Endothelial cell (in vitro differentiated cells): ENCODE measurements around the gene STX11. TPM values are rescaled to one million over a fixed set of nuclear protein-coding genes. Genes with fewer than 3 reads are reported as not detected.
"Not testable (repeated sequence)": the region's sequence is repeated elsewhere in the genome, so short reads cannot be mapped to it uniquely, and the experiment has no call there.

Experiments
- DNase-seq: peaks from one replicate; pipeline ENCODE4 v3.0.0; 2021; ENCODE audit warnings: low spot score
- H3K27ac Mint-ChIP-seq: one replicate; pipeline ENCODE4 v1.8.0; 2021; ENCODE audit warnings: mixed read lengths, inconsistent platforms; ENCODE audit not compliant: unreplicated experiment
- H3K27me3 Mint-ChIP-seq: one replicate; pipeline ENCODE4 v1.8.0; 2021; ENCODE audit warnings: mild to moderate bottlenecking, moderate library complexity, mixed read lengths, inconsistent platforms; ENCODE audit not compliant: unreplicated experiment
- H3K36me3 Mint-ChIP-seq: one replicate; pipeline ENCODE4 v1.8.0; 2021; ENCODE audit warnings: mild to moderate bottlenecking, low read depth, mixed read lengths, inconsistent platforms; ENCODE audit not compliant: unreplicated experiment
- H3K4me1 Mint-ChIP-seq: one replicate; pipeline ENCODE4 v1.8.0; 2021; ENCODE audit warnings: mild to moderate bottlenecking, mixed read lengths, inconsistent platforms; ENCODE audit not compliant: unreplicated experiment
- H3K4me3 Mint-ChIP-seq: one replicate; pipeline ENCODE4 v1.8.0; 2021; ENCODE audit warnings: mild to moderate bottlenecking, mixed read lengths, inconsistent platforms; ENCODE audit not compliant: unreplicated experiment
- H3K9me3 Mint-ChIP-seq: one replicate; pipeline ENCODE4 v1.8.0; 2021; ENCODE audit warnings: mixed read lengths, inconsistent platforms; ENCODE audit not compliant: unreplicated experiment
- total RNA-seq: library from RNA; stranded (reverse); fragmentation: NEBNext Ultra II Directional; extraction: Animal tissue kit (Norgen Biotek cat#: 25700); gene quantifications from one replicate; pipeline ENCODE4 v1.2.1, GENCODE V29; 2021; ENCODE audit not compliant: unreplicated experiment
- TF ChIP-seq, protein P1 (sequence below): fragments of 200-600 bp; sonication (generic); IDR thresholded peaks from one replicate; pipeline ENCODE4 v1.5.0; 2021; ENCODE audit warnings: antibody characterized with exemption; ENCODE audit not compliant: unreplicated experiment

The STX11 gene
- total RNA-seq, 1 donor from 2014 or later: not detected

DNA sequence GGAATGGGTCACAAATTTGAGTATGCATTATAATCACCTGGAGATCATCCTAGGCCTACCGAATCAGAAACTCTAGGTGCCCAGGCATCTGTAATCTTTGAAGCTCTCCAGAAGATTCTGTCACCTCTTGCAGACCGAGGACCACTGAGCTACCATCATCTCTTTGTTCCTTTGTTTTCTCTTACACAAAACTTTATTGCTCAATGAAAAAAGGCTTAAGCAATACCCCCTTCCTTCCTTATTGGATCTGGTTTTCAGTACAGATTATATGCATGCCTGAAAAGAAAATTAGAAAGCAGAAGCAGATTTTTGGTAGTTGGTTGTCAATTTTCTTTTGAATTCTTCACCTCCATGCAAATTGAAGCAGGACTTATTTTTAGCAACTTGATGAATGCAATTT lies 31.3 kb downstream of the STX11 start:
- Mint-ChIP-seq H3K36me3 (no peaks in the 10 kb centered on the region), H3K4me1 (no peaks in the 10 kb centered on the region), H3K27me3 (peaks cover 2% of the 10 kb centered on the region), H3K27ac (no peak overlapping the region), H3K9me3 (no peaks in the 10 kb centered on the region), H3K4me3 (no peak overlapping the region)
- TF ChIP-seq, protein P1, sequence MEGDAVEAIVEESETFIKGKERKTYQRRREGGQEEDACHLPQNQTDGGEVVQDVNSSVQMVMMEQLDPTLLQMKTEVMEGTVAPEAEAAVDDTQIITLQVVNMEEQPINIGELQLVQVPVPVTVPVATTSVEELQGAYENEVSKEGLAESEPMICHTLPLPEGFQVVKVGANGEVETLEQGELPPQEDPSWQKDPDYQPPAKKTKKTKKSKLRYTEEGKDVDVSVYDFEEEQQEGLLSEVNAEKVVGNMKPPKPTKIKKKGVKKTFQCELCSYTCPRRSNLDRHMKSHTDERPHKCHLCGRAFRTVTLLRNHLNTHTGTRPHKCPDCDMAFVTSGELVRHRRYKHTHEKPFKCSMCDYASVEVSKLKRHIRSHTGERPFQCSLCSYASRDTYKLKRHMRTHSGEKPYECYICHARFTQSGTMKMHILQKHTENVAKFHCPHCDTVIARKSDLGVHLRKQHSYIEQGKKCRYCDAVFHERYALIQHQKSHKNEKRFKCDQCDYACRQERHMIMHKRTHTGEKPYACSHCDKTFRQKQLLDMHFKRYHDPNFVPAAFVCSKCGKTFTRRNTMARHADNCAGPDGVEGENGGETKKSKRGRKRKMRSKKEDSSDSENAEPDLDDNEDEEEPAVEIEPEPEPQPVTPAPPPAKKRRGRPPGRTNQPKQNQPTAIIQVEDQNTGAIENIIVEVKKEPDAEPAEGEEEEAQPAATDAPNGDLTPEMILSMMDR: no peak
- DNase-seq: no peak

DNA sequence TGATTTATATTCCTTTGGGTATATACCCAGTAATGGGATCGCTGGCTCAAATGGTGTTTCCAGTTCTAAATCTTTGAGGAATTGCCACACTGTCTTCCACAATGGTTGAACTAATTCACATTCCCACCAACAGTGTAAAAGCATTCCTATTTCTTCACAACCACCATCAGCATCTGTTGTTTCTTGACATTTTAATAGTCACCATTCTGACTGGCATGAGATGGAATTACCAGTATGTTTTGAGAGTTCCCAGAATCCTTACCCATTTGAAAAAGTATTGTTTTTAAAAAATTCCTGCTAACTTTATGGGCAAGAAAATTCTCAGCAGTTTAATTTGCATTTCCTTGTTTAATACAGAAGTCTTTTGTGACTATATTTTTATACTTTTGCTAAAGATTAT lies 33.9 kb downstream of the STX11 start:
- not testable (repeated sequence) for H3K4me3 Mint-ChIP-seq, H3K27ac Mint-ChIP-seq, H3K27me3 Mint-ChIP-seq, H3K9me3 Mint-ChIP-seq, DNase-seq, H3K36me3 Mint-ChIP-seq, H3K4me1 Mint-ChIP-seq

DNA sequence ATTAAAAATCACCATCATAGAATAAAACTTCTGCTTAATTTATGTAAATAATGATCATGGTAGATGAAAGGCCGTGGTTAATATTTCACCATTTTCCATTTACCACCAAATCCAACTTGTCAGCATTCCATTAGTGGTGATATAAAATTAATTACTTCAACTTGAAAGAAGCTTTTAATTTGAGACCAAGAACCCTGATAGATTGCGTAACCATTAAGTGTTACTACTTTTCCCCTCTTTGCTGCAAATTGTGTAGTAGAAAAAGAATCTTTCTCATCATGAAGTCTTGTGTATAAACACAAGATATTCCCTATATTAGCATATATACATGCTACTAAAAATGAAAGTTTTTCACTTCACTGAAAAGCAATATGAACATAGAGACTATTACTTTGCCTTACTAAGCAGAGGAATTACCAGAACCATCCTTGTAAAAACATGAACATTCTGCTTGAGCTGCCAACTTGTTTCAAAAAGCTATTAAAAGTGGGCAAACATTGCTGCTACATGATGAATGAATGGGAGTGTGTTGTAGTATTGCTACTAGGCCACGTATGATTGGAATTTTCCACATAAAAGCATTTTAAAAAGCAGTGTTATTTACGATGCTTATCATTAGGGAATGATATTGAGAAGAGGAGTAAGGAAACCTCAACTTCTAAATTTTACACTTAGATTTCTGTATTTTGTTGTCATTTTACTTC lies 35.0 kb downstream of the STX11 start:
- no peak for DNase-seq

DNA sequence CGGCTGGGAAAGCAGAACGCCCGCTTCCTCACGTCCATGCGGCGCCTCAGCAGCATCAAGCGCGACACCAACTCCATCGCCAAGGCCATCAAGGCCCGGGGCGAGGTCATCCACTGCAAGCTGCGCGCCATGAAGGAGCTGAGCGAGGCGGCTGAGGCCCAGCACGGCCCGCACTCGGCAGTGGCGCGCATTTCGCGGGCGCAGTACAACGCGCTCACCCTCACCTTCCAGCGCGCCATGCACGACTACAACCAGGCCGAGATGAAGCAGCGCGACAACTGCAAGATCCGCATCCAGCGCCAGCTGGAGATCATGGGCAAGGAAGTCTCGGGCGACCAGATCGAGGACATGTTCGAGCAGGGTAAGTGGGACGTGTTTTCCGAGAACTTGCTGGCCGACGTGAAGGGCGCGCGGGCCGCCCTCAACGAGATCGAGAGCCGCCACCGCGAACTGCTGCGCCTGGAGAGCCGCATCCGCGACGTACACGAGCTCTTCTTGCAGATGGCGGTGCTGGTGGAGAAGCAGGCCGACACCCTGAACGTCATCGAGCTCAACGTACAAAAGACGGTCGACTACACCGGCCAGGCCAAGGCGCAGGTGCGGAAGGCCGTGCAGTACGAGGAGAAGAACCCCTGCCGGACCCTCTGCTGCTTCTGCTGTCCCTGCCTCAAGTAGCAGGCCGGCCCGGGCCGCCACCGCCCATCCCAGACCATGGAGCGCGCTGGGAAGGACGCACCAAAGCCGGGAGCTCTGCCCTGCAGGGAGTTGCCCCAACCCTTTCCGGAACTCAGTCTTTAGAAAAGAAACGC lies 36.7 kb downstream of the STX11 start:
- Mint-ChIP-seq H3K4me1 (no peaks in the 10 kb centered on the region), H3K36me3 (no peaks in the 10 kb centered on the region), H3K9me3 (no peaks in the 10 kb centered on the region), H3K27me3 (peaks cover 2% of the 10 kb centered on the region), H3K27ac (no peak overlapping the region), H3K4me3 (no peak overlapping the region)
- no peak for DNase-seq
- TF ChIP-seq, protein P1: no peak

More for the DNA sequence above, 35.0 kb downstream of the STX11 start:
- H3K36me3 Mint-ChIP-seq: no peaks in the 10 kb centered on the region
- H3K4me1 Mint-ChIP-seq: no peaks in the 10 kb centered on the region
- no peak overlapping the region for H3K4me3 Mint-ChIP-seq
- no peak overlapping the region for H3K27ac Mint-ChIP-seq
- TF ChIP-seq, protein P1: no peak
- H3K27me3 Mint-ChIP-seq: peaks cover 4% of the 10 kb centered on the region
- H3K9me3 Mint-ChIP-seq: no peaks in the 10 kb centered on the region

DNA sequence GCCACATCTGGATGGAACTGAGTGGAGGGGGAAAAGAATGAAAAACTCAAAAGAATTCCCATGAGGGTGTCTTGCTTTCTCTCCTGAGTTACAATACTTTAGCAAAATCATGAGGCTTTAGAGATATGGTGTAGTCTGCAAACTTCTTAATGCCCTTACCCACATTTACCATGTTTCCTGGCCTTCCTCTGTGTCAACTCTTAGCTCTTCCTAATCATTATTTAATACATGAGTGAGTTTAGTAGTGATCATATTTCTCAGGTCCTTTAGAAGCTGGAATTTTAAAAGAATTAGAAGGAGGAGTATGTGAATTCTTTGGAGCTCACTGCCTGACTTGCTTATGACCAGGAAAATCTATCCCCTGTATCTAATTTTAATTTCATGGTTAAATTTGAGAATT lies 39.0 kb downstream of the STX11 start:
- no peaks in the 10 kb centered on the region for H3K9me3 Mint-ChIP-seq
- no peaks in the 10 kb centered on the region for H3K4me1 Mint-ChIP-seq
- no peak overlapping the region for H3K27ac Mint-ChIP-seq
- no peak overlapping the region for H3K4me3 Mint-ChIP-seq
- TF ChIP-seq, protein P1: no peak
- H3K36me3 Mint-ChIP-seq: no peaks in the 10 kb centered on the region
- DNase-seq: no peak
- peaks cover 3% of the 10 kb centered on the region for H3K27me3 Mint-ChIP-seq
